ENCODE data around the gene SWAP70. TPM values are rescaled to one million over a fixed set of nuclear protein-coding genes. Genes with fewer than 3 reads are reported as not detected.

The SWAP70 gene
- total RNA-seq, 1 donor from 2014 or later: 14.6 TPM

GRCh38 chr11:9760193-9760575 is 96.3 kb downstream of the SWAP70 start:
- Histone ChIP-seq H3K27ac (ENCODE audit: low read depth, low read length) (peak overlapping the region; percentile 86), H3K9ac (ENCODE audit: low read depth in 1 of 3, low read length in 3 of 3) (peak overlapping the region in 1 of 3 donors; percentile 89), H3K27me3 (ENCODE audit: control insufficient read depth in 3 of 3, insufficient read depth in 3 of 3, low read length in 3 of 3) (no peaks in the 10 kb centered on the region), H3K4me1 (ENCODE audit: control insufficient read depth in 3 of 3, insufficient read depth in 3 of 3, low read length in 3 of 3) (peaks cover 30 to 43% (median 31%) of the 10 kb centered on the region in 3 donors), H3K4me3 (ENCODE audit: low read length in 3 of 3) (peak overlapping the region in 2 of 3 donors; percentile 24 to 49), H3K9me3 (ENCODE audit: control insufficient read depth in 3 of 3, low read length in 3 of 3) (no peaks in the 10 kb centered on the region), H3K36me3 (ENCODE audit: control insufficient read depth in 3 of 3, insufficient read depth in 3 of 3, low read length in 3 of 3) (no peaks in the 10 kb centered on the region)

- Histone ChIP-seq H3K27me3 (ENCODE audit: control insufficient read depth in 3 of 3, insufficient read depth in 3 of 3, low read length in 3 of 3) (no peaks in the 10 kb centered on the region), H3K4me3 (ENCODE audit: low read length in 3 of 3) (no peak overlapping the region), H3K9me3 (ENCODE audit: control insufficient read depth in 3 of 3, low read length in 3 of 3) (no peaks in the 10 kb centered on the region), H3K9ac (ENCODE audit: low read depth in 1 of 3, low read length in 3 of 3) (no peak overlapping the region), H3K27ac (ENCODE audit: low read depth, low read length) (no peak overlapping the region), H3K4me1 (ENCODE audit: control insufficient read depth in 3 of 3, insufficient read depth in 3 of 3, low read length in 3 of 3) (peaks cover 34 to 47% (median 41%) of the 10 kb centered on the region in 3 donors), H3K36me3 (ENCODE audit: control insufficient read depth in 3 of 3, insufficient read depth in 3 of 3, low read length in 3 of 3) (no peaks in the 10 kb centered on the region)
These were observed 97.6 kb downstream of the SWAP70 start for GRCh38 chr11:9761441-9761945.

- peaks cover 34 to 47% (median 41%) of the 10 kb centered on the region in 3 donors for H3K4me1 ChIP-seq (ENCODE audit: control insufficient read depth in 3 of 3, insufficient read depth in 3 of 3, low read length in 3 of 3)
- no peaks in the 10 kb centered on the region for H3K36me3 ChIP-seq (ENCODE audit: control insufficient read depth in 3 of 3, insufficient read depth in 3 of 3, low read length in 3 of 3)
- H3K27ac ChIP-seq (ENCODE audit: low read depth, low read length): no peak overlapping the region
These were observed 98.7 kb downstream of the SWAP70 start for GRCh38 chr11:9762531-9762930.

GRCh38 chr11:9763301-9763700 is 99.4 kb downstream of the SWAP70 start:
- H3K4me3 ChIP-seq (ENCODE audit: low read length in 3 of 3): no peak overlapping the region
- peaks cover 33 to 42% (median 37%) of the 10 kb centered on the region in 3 donors for H3K4me1 ChIP-seq (ENCODE audit: control insufficient read depth in 3 of 3, insufficient read depth in 3 of 3, low read length in 3 of 3)
- H3K36me3 ChIP-seq (ENCODE audit: control insufficient read depth in 3 of 3, insufficient read depth in 3 of 3, low read length in 3 of 3): no peaks in the 10 kb centered on the region
- no peaks in the 10 kb centered on the region for H3K27me3 ChIP-seq (ENCODE audit: control insufficient read depth in 3 of 3, insufficient read depth in 3 of 3, low read length in 3 of 3)
- no peak overlapping the region for H3K27ac ChIP-seq (ENCODE audit: low read depth, low read length)
- no peak overlapping the region for H3K9ac ChIP-seq (ENCODE audit: low read depth in 1 of 3, low read length in 3 of 3)
- H3K9me3 ChIP-seq (ENCODE audit: control insufficient read depth in 3 of 3, low read length in 3 of 3): no peaks in the 10 kb centered on the region

More at GRCh38 chr11:9762531-9762930, 98.7 kb downstream of the SWAP70 start:
- Histone ChIP-seq H3K9ac (ENCODE audit: low read depth in 1 of 3, low read length in 3 of 3) (no peak overlapping the region), H3K9me3 (ENCODE audit: control insufficient read depth in 3 of 3, low read length in 3 of 3) (no peaks in the 10 kb centered on the region), H3K4me3 (ENCODE audit: low read length in 3 of 3) (no peak overlapping the region), H3K27me3 (ENCODE audit: control insufficient read depth in 3 of 3, insufficient read depth in 3 of 3, low read length in 3 of 3) (no peaks in the 10 kb centered on the region)

- Histone ChIP-seq H3K27ac (ENCODE audit: low read depth, low read length) (peak overlapping the region; percentile 64), H3K4me3 (ENCODE audit: low read length in 3 of 3) (no peak overlapping the region), H3K36me3 (ENCODE audit: control insufficient read depth in 3 of 3, insufficient read depth in 3 of 3, low read length in 3 of 3) (no peaks in the 10 kb centered on the region), H3K9me3 (ENCODE audit: control insufficient read depth in 3 of 3, low read length in 3 of 3) (no peaks in the 10 kb centered on the region), H3K9ac (ENCODE audit: low read depth in 1 of 3, low read length in 3 of 3) (peak overlapping the region in 1 of 3 donors; percentile 27), H3K27me3 (ENCODE audit: control insufficient read depth in 3 of 3, insufficient read depth in 3 of 3, low read length in 3 of 3) (no peaks in the 10 kb centered on the region), H3K4me1 (ENCODE audit: control insufficient read depth in 3 of 3, insufficient read depth in 3 of 3, low read length in 3 of 3) (peaks cover 14 to 22% (median 20%) of the 10 kb centered on the region in 3 donors)
These were observed 101.6 kb downstream of the SWAP70 start for GRCh38 chr11:9765320-9766101.

- Histone ChIP-seq H3K36me3 (ENCODE audit: control insufficient read depth in 3 of 3, insufficient read depth in 3 of 3, low read length in 3 of 3) (no peaks in the 10 kb centered on the region), H3K4me1 (ENCODE audit: control insufficient read depth in 3 of 3, insufficient read depth in 3 of 3, low read length in 3 of 3) (peaks cover 13 to 25% (median 22%) of the 10 kb centered on the region in 3 donors)
These were observed 105.7 kb downstream of the SWAP70 start for GRCh38 chr11:9769621-9770020.

GRCh38 chr11:9771071-9771511 is 107.2 kb downstream of the SWAP70 start:
- Histone ChIP-seq H3K4me3 (ENCODE audit: low read length in 3 of 3) (no peak overlapping the region), H3K9me3 (ENCODE audit: control insufficient read depth in 3 of 3, low read length in 3 of 3) (no peaks in the 10 kb centered on the region), H3K36me3 (ENCODE audit: control insufficient read depth in 3 of 3, insufficient read depth in 3 of 3, low read length in 3 of 3) (no peaks in the 10 kb centered on the region), H3K27me3 (ENCODE audit: control insufficient read depth in 3 of 3, insufficient read depth in 3 of 3, low read length in 3 of 3) (no peaks in the 10 kb centered on the region), H3K4me1 (ENCODE audit: control insufficient read depth in 3 of 3, insufficient read depth in 3 of 3, low read length in 3 of 3) (peaks cover 3 to 21% (median 19%) of the 10 kb centered on the region in 3 donors), H3K9ac (ENCODE audit: low read depth in 1 of 3, low read length in 3 of 3) (no peak overlapping the region), H3K27ac (ENCODE audit: low read depth, low read length) (no peak overlapping the region)

More at GRCh38 chr11:9769621-9770020, 105.7 kb downstream of the SWAP70 start:
- H3K27ac ChIP-seq (ENCODE audit: low read depth, low read length): no peak overlapping the region
- no peaks in the 10 kb centered on the region for H3K27me3 ChIP-seq (ENCODE audit: control insufficient read depth in 3 of 3, insufficient read depth in 3 of 3, low read length in 3 of 3)
- H3K4me3 ChIP-seq (ENCODE audit: low read length in 3 of 3): no peak overlapping the region
- H3K9ac ChIP-seq (ENCODE audit: low read depth in 1 of 3, low read length in 3 of 3): no peak overlapping the region
- H3K9me3 ChIP-seq (ENCODE audit: control insufficient read depth in 3 of 3, low read length in 3 of 3): no peaks in the 10 kb centered on the region

- H3K4me3 ChIP-seq (ENCODE audit: low read length in 3 of 3): no peak overlapping the region
- no peaks in the 10 kb centered on the region for H3K9me3 ChIP-seq (ENCODE audit: control insufficient read depth in 3 of 3, low read length in 3 of 3)
- peaks cover 3 to 18% (median 13%) of the 10 kb centered on the region in 3 donors for H3K4me1 ChIP-seq (ENCODE audit: control insufficient read depth in 3 of 3, insufficient read depth in 3 of 3, low read length in 3 of 3)
- H3K36me3 ChIP-seq (ENCODE audit: control insufficient read depth in 3 of 3, insufficient read depth in 3 of 3, low read length in 3 of 3): no peaks in the 10 kb centered on the region
- no peak overlapping the region for H3K9ac ChIP-seq (ENCODE audit: low read depth in 1 of 3, low read length in 3 of 3)
- H3K27me3 ChIP-seq (ENCODE audit: control insufficient read depth in 3 of 3, insufficient read depth in 3 of 3, low read length in 3 of 3): no peaks in the 10 kb centered on the region
- no peak overlapping the region for H3K27ac ChIP-seq (ENCODE audit: low read depth, low read length)
These were observed 108.3 kb downstream of the SWAP70 start for GRCh38 chr11:9772218-9772617.

GRCh38 chr11:9773524-9773923 is 109.6 kb downstream of the SWAP70 start:
- peaks cover 0 to 2% (median 0%) of the 10 kb centered on the region in 3 donors for H3K9me3 ChIP-seq (ENCODE audit: control insufficient read depth in 3 of 3, low read length in 3 of 3)
- no peak overlapping the region for H3K27ac ChIP-seq (ENCODE audit: low read depth, low read length)
- peaks cover 0 to 3% (median 0%) of the 10 kb centered on the region in 3 donors for H3K36me3 ChIP-seq (ENCODE audit: control insufficient read depth in 3 of 3, insufficient read depth in 3 of 3, low read length in 3 of 3)
- H3K4me1 ChIP-seq (ENCODE audit: control insufficient read depth in 3 of 3, insufficient read depth in 3 of 3, low read length in 3 of 3): peaks cover 3 to 18% (median 13%) of the 10 kb centered on the region in 3 donors
- H3K27me3 ChIP-seq (ENCODE audit: control insufficient read depth in 3 of 3, insufficient read depth in 3 of 3, low read length in 3 of 3): no peaks in the 10 kb centered on the region
- H3K9ac ChIP-seq (ENCODE audit: low read depth in 1 of 3, low read length in 3 of 3): no peak overlapping the region
- H3K4me3 ChIP-seq (ENCODE audit: low read length in 3 of 3): no peak overlapping the region

- Histone ChIP-seq H3K27me3 (ENCODE audit: control insufficient read depth in 3 of 3, insufficient read depth in 3 of 3, low read length in 3 of 3) (no peaks in the 10 kb centered on the region), H3K27ac (ENCODE audit: low read depth, low read length) (no peak overlapping the region), H3K9me3 (ENCODE audit: control insufficient read depth in 3 of 3, low read length in 3 of 3) (peaks cover 0 to 2% (median 0%) of the 10 kb centered on the region in 3 donors), H3K9ac (ENCODE audit: low read depth in 1 of 3, low read length in 3 of 3) (no peak overlapping the region), H3K36me3 (ENCODE audit: control insufficient read depth in 3 of 3, insufficient read depth in 3 of 3, low read length in 3 of 3) (peaks cover 0 to 3% (median under 1%) of the 10 kb centered on the region in 3 donors), H3K4me3 (ENCODE audit: low read length in 3 of 3) (no peak overlapping the region), H3K4me1 (ENCODE audit: control insufficient read depth in 3 of 3, insufficient read depth in 3 of 3, low read length in 3 of 3) (peaks cover 3 to 18% (median 13%) of the 10 kb centered on the region in 3 donors)
These were observed 110.2 kb downstream of the SWAP70 start for GRCh38 chr11:9774109-9774508.

Data from skeletal muscle tissue (tissue), 4 donors.